ENCODE measurements around the gene KRTAP10-2. TPM values are rescaled to one million over a fixed set of nuclear protein-coding genes. Genes with fewer than 3 reads are reported as not detected.

The KRTAP10-2 gene
- total RNA-seq, 1 experiment from 2014 or later: not detected

- H3K4ac ChIP-seq (ENCODE audit: low read depth, low read length): no peak overlapping the region
- H3K23ac ChIP-seq (ENCODE audit: insufficient read length, low read depth, low read length): no peak overlapping the region
- no peak overlapping the region for H4K5ac ChIP-seq (ENCODE audit: insufficient read length, low read depth, low read length)
- H3K27me3 ChIP-seq (ENCODE audit: insufficient read depth, low read length): no peaks in the 10 kb centered on the region
- no peaks in the 10 kb centered on the region; the same call in none of the 2 replicates for H3K27me3 Mint-ChIP-seq (ENCODE audit: low read depth)
- TF ChIP-seq CTCF (conservative IDR thresholded peaks at IDR 0.05): no peak
- H3K9me3 ChIP-seq (ENCODE audit: control insufficient read depth, low read depth, low read length): no peaks in the 10 kb centered on the region
- H3K14ac ChIP-seq (ENCODE audit: insufficient read depth, low read length): no peak overlapping the region
- H3K56ac ChIP-seq (ENCODE audit: insufficient read length, low read depth, low read length): no peak overlapping the region
- no peak for DNase-seq
- H3K23me2 ChIP-seq (ENCODE audit: insufficient read length, low read depth, low read length, poor library complexity, severe bottlenecking): no peaks in the 10 kb centered on the region
- no peak overlapping the region for H3T11ph ChIP-seq (ENCODE audit: low read length)
- no peak overlapping the region for H2AK5ac ChIP-seq (ENCODE audit: insufficient read length, low read length)
- H3K27ac Mint-ChIP-seq: no peak overlapping the region
- no peak overlapping the region for H2BK15ac ChIP-seq (ENCODE audit: low read depth, low read length)
- H3K9ac ChIP-seq (ENCODE audit: extremely low read depth, insufficient read length, low read length): no peak overlapping the region
- H4K91ac ChIP-seq (ENCODE audit: insufficient read length, low read depth, low read length): no peak overlapping the region
- no peaks in the 10 kb centered on the region for H4K20me1 ChIP-seq (ENCODE audit: control insufficient read depth, insufficient read depth, insufficient read length)
- peaks cover 2 to 8% of the 10 kb centered on the region in 2 experiments; a peak in 3 of 4 replicates for H3K4me1 Mint-ChIP-seq
- no peak overlapping the region for H3K4me2 ChIP-seq (ENCODE audit: insufficient read depth, insufficient read length, low read length)
- no peak overlapping the region for H2BK120ac ChIP-seq (ENCODE audit: low read depth, low read length, poor library complexity, severe bottlenecking)
- H4K8ac ChIP-seq (replicated peaks; ENCODE audit: insufficient read length, low read depth, low read length): no peak overlapping the region
- no peak overlapping the region for H3K18ac ChIP-seq (ENCODE audit: insufficient read length, low read depth, low read length)
- H2BK20ac ChIP-seq (ENCODE audit: low read depth, low read length, poor library complexity, severe bottlenecking): no peak overlapping the region
- H2BK5ac ChIP-seq (ENCODE audit: insufficient read length, low read length): no peak overlapping the region
- H3K79me2 ChIP-seq (ENCODE audit: insufficient read depth, low read length): no peaks in the 10 kb centered on the region
- H3K9me3 Mint-ChIP-seq: peaks cover 0 to 5% of the 10 kb centered on the region in 2 experiments; a peak in 2 of 5 replicates
- H2AFZ ChIP-seq (ENCODE audit: low read length): no peak overlapping the region
- WGBS (ENCODE audit: extremely low coverage, insufficient read length, low lambda C conversion rate): no CpG with 5 or more reads among the region's 6 CpGs
- no peak overlapping the region for H3K4me3 Mint-ChIP-seq
- no peak overlapping the region for H2BK12ac ChIP-seq (ENCODE audit: insufficient read length, low read depth, low read length)
- H3K27ac ChIP-seq (ENCODE audit: insufficient read length, low read depth, low read length): no peak overlapping the region
- H3K36me3 Mint-ChIP-seq (ENCODE audit: insufficient read depth in 1 of 3, low read depth in 3 of 3): peaks cover 0 to 5% (median 0%) of the 10 kb centered on the region in 3 experiments; a peak in 1 of 7 replicates
- H3K4me1 ChIP-seq (ENCODE audit: insufficient read depth, low read length): no peaks in the 10 kb centered on the region; the same call in 1 of the 2 replicates
- no peaks in the 10 kb centered on the region for H3K79me1 ChIP-seq (ENCODE audit: insufficient read depth, low read depth, low read length, poor library complexity, severe bottlenecking)
Measured at GRCh38 chr21:44534688-44535087, 16.6 kb downstream of the KRTAP10-2 start.
